ENCODE measurements around the gene SHANK3.
A peak's percentile ranks its signal among the peaks of the same experiment; 100 is the strongest.

SHANK3 gene

GRCh38 chr22:50678651-50679521 lies 6.3 kb downstream of the SHANK3 start:
- no peak for DNase-seq

GRCh38 chr22:50683086-50683993 lies 10.7 kb downstream of the SHANK3 start:
- no peak for DNase-seq

- DNase-seq, result no peak
Observed at GRCh38 chr22:50683994-50684371, 11.4 kb downstream of the SHANK3 start.

GRCh38 chr22:50684501-50684900 lies 11.9 kb downstream of the SHANK3 start:
- DNase-seq, result no peak

- peak; percentile 65 for DNase-seq
Observed at GRCh38 chr22:50684986-50685385, 12.4 kb downstream of the SHANK3 start.

- no peak for DNase-seq
Observed at GRCh38 chr22:50686794-50687193, 14.2 kb downstream of the SHANK3 start.

GRCh38 chr22:50687829-50688228 lies 15.2 kb downstream of the SHANK3 start:
- no peak for DNase-seq

- DNase-seq, result no peak
Observed at GRCh38 chr22:50688448-50688847, 15.8 kb downstream of the SHANK3 start.

- DNase-seq, result peak; percentile 33
Observed at GRCh38 chr22:50691521-50691920, 18.9 kb downstream of the SHANK3 start.

GRCh38 chr22:50693462-50693861 lies 20.8 kb downstream of the SHANK3 start:
- no peak for DNase-seq

GRCh38 chr22:50694099-50694605 lies 21.5 kb downstream of the SHANK3 start:
- DNase-seq, result no peak

GRCh38 chr22:50694766-50695420 lies 22.3 kb downstream of the SHANK3 start:
- no peak for DNase-seq

GRCh38 chr22:50695421-50696250 lies 23.0 kb downstream of the SHANK3 start:
- DNase-seq, result no peak

- no peak for DNase-seq
Observed at GRCh38 chr22:50696251-50696798, 23.7 kb downstream of the SHANK3 start.

GRCh38 chr22:50696799-50697561 lies 24.4 kb downstream of the SHANK3 start:
- peak; percentile 12 for DNase-seq

GRCh38 chr22:50697667-50698506 lies 25.3 kb downstream of the SHANK3 start:
- DNase-seq, result no peak

- DNase-seq, result no peak
Observed at GRCh38 chr22:50698546-50698945, 25.9 kb downstream of the SHANK3 start.

- no peak for DNase-seq
Observed at GRCh38 chr22:50699001-50699755, 26.6 kb downstream of the SHANK3 start.

- DNase-seq, result no peak
Observed at GRCh38 chr22:50699756-50700386, 27.2 kb downstream of the SHANK3 start.
